HFFc6 (cell line): ENCODE measurements around the gene SP9. TPM values are rescaled to one million over a fixed set of nuclear protein-coding genes. Genes with fewer than 3 reads are reported as not detected.

ENCODE experiments used
- DNase-seq: peaks from one replicate; pipeline ENCODE4 v3.0.0-alpha.2; 2018
- H3K27ac Mint-ChIP-seq: 2 replicates; pipeline ENCODE4 v1.8.0; 2020; ENCODE audit warnings: mild to moderate bottlenecking, mixed read lengths
- H3K27me3 Mint-ChIP-seq: 2 replicates; pipeline ENCODE4 v1.8.0; 2021; ENCODE audit warnings: mild to moderate bottlenecking, moderate library complexity, mixed read lengths; ENCODE audit not compliant: insufficient read depth
- H3K36me3 Mint-ChIP-seq: 2 replicates; pipeline ENCODE4 v1.8.0; 2021; ENCODE audit warnings: low read depth, mixed read lengths
- H3K4me1 Mint-ChIP-seq: 2 replicates; pipeline ENCODE4 v1.8.0; 2020; ENCODE audit warnings: low read depth, mixed read lengths
- H3K4me3 Mint-ChIP-seq: 2 replicates; pipeline ENCODE4 v1.8.0; 2020; ENCODE audit warnings: mild to moderate bottlenecking, moderate library complexity, mixed read lengths
- H3K9me3 Mint-ChIP-seq: 2 replicates; pipeline ENCODE4 v1.8.0; 2020; ENCODE audit warnings: mild to moderate bottlenecking, mixed read lengths
- total RNA-seq, 6 experiments: library from RNA; stranded (reverse); fragmentation: NEBNext Ultra II Directional; extraction: Animal tissue kit (Norgen Biotek cat#: 25700); gene quantifications; 2 replicates in 1 of 6; 3 replicates in 5 of 6; pipeline ENCODE4 v1.2.3, GENCODE V29; 2021
- TF ChIP-seq, protein P1 (sequence below): fragments of 200-600 bp; sonication (generic); IDR thresholded peaks from 2 replicates; pipeline ENCODE4 v1.5.0; 2021; ENCODE audit warnings: antibody characterized with exemption, mild to moderate bottlenecking

The SP9 gene
- total RNA-seq, 6 experiments from 2014 or later, result not detected

DNA sequence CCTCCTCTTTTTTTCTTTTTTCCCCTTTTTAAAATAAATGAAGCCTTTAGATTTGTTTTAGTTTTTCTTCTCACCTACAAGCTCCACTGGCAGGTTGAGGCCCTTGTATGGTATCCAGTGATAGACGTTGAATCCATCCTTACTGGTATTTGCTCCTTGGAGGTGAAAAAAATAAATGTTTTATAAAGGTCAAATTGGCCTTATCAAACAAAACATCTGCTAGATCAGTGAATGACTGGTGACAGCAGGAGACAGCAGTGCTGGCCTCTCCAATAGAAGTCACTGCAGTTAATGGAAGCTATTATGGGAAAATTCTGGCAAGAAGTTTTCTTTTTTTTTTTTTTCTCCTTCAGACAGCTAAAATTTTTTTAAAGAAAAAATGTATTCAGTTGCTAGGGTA lies 12.6 kb upstream of the SP9 start:
- Mint-ChIP-seq H3K27me3 (peaks cover 40% of the 10 kb centered on the region), H3K27ac (no peak overlapping the region), H3K9me3 (peaks cover 7% of the 10 kb centered on the region; the same call in 1 of the 2 replicates), H3K4me1 (peaks cover 6% of the 10 kb centered on the region; the same call in 1 of the 2 replicates), H3K36me3 (no peaks in the 10 kb centered on the region), H3K4me3 (no peak overlapping the region)
- TF ChIP-seq, protein P1, sequence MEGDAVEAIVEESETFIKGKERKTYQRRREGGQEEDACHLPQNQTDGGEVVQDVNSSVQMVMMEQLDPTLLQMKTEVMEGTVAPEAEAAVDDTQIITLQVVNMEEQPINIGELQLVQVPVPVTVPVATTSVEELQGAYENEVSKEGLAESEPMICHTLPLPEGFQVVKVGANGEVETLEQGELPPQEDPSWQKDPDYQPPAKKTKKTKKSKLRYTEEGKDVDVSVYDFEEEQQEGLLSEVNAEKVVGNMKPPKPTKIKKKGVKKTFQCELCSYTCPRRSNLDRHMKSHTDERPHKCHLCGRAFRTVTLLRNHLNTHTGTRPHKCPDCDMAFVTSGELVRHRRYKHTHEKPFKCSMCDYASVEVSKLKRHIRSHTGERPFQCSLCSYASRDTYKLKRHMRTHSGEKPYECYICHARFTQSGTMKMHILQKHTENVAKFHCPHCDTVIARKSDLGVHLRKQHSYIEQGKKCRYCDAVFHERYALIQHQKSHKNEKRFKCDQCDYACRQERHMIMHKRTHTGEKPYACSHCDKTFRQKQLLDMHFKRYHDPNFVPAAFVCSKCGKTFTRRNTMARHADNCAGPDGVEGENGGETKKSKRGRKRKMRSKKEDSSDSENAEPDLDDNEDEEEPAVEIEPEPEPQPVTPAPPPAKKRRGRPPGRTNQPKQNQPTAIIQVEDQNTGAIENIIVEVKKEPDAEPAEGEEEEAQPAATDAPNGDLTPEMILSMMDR, result no peak
- no peak for DNase-seq

- Mint-ChIP-seq H3K4me3 (no peak overlapping the region), H3K27ac (no peak overlapping the region), H3K36me3 (no peaks in the 10 kb centered on the region), H3K4me1 (peaks cover 10% of the 10 kb centered on the region; the same call in 1 of the 2 replicates), H3K27me3 (peaks cover 44% of the 10 kb centered on the region), H3K9me3 (peaks cover 7% of the 10 kb centered on the region; the same call in 1 of the 2 replicates)
- TF ChIP-seq, protein P1, result no peak
- DNase-seq, result no peak
Measured at GRCh38 chr2:174322746-174323145, 12.0 kb upstream of the SP9 start.

GRCh38 chr2:174324530-174324929 lies 10.2 kb upstream of the SP9 start:
- no peaks in the 10 kb centered on the region for H3K36me3 Mint-ChIP-seq
- peaks cover 16% of the 10 kb centered on the region; the same call in 1 of the 2 replicates for H3K4me1 Mint-ChIP-seq
- DNase-seq, result no peak
- H3K4me3 Mint-ChIP-seq, result no peak overlapping the region
- peaks cover 7% of the 10 kb centered on the region; the same call in 1 of the 2 replicates for H3K9me3 Mint-ChIP-seq
- no peak overlapping the region for H3K27ac Mint-ChIP-seq
- H3K27me3 Mint-ChIP-seq, result peaks cover 49% of the 10 kb centered on the region
- TF ChIP-seq, protein P1, result no peak

DNA sequence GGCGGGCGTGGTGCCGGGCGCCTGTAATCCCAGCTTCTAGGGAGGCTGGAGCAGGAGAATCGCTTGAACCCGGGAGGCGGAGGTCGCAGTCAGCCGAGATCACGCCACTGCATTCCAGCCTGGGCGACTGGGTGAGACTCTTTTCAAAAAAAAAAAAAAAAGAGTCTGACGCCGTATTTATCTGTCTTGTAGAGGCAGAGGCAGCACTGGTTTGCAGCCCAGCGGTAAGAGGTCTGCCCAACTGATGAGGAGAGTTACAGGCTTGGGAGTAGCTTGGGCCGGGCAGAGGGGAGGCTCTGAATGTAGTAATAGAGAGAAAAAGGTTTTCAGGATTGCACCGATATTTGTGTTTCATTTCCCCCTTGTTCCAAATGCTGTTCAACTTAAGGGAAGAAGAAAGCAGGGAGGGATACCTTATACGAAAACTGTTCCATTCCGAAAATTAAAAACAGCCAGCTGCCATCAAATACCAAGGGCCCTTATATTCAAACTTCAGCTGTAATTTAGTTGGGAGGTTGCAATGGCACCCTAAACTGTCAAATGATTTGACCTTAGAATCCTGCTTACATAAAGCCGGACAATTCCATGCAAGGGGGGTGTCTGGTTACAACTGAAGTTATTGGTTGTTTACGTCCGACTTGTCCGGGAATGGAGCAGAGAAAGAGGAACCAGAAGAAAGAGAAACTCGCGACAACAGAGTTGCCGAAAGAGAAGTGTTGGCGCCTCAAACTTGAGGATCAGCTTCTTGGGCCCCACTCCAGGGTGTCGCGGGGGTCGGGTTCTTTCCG lies 9.2 kb upstream of the SP9 start:
- H3K27me3 Mint-ChIP-seq, result peaks cover 51% of the 10 kb centered on the region
- H3K4me3 Mint-ChIP-seq, result peak overlapping the region; percentile 82
- TF ChIP-seq, protein P1, result no peak
- H3K27ac Mint-ChIP-seq, result no peak overlapping the region
- peaks cover 7% of the 10 kb centered on the region; the same call in 1 of the 2 replicates for H3K9me3 Mint-ChIP-seq
- no peaks in the 10 kb centered on the region for H3K36me3 Mint-ChIP-seq
- peaks cover 16% of the 10 kb centered on the region; the same call in 1 of the 2 replicates for H3K4me1 Mint-ChIP-seq
- DNase-seq, result no peak

DNA sequence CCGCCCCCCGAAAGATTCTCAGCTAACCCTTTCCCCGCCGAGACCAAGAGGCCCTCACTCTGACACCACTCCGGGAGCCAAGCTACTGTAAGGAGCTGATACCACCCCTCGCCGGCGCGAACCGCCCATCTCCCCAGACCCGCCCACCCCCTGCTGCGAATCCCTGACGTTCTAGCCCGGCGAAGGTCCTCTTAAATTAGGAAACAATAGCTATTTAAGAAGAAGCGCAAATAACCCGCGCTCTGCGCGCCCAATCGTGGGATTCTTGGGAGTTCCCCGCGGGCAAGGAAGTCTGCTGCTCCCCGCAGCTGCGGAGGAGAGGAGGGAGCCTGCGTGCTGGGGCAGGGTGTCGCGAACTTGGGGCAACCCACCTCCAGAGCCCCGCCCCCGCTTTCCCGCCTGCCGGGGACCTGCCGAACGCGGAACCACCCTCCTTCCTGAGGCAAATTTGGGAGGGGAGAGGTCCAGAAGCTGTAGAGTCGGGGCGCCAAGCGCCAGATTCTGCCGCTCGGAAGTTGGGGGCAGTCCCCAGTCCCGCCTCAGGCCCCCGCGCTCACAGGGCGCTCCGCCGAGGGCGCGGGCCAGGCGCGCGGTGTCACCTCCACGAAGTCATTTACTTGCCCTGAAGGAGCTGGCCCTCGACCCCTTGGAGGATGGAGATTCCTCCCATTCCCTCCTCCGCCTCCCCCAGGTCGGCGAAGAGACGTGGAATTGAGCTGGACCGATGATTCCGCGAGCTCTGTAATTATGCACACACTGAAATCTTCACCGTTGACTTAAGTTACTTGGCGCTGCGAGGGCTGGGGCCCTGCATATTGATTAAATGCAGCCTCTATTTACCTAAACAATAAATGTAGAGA lies 8.4 kb upstream of the SP9 start:
- H3K27ac Mint-ChIP-seq, result no peak overlapping the region
- no peak for DNase-seq

More for the DNA sequence above, 8.4 kb upstream of the SP9 start:
- TF ChIP-seq, protein P1, result no peak
- peaks cover 7% of the 10 kb centered on the region; the same call in 1 of the 2 replicates for H3K9me3 Mint-ChIP-seq
- peaks cover 16% of the 10 kb centered on the region; the same call in 1 of the 2 replicates for H3K4me1 Mint-ChIP-seq
- peaks cover 56% of the 10 kb centered on the region for H3K27me3 Mint-ChIP-seq
- no peaks in the 10 kb centered on the region for H3K36me3 Mint-ChIP-seq
- H3K4me3 Mint-ChIP-seq, result peak overlapping the region; percentile 82
